ENCODE results near the gene PPARD.

DNA sequence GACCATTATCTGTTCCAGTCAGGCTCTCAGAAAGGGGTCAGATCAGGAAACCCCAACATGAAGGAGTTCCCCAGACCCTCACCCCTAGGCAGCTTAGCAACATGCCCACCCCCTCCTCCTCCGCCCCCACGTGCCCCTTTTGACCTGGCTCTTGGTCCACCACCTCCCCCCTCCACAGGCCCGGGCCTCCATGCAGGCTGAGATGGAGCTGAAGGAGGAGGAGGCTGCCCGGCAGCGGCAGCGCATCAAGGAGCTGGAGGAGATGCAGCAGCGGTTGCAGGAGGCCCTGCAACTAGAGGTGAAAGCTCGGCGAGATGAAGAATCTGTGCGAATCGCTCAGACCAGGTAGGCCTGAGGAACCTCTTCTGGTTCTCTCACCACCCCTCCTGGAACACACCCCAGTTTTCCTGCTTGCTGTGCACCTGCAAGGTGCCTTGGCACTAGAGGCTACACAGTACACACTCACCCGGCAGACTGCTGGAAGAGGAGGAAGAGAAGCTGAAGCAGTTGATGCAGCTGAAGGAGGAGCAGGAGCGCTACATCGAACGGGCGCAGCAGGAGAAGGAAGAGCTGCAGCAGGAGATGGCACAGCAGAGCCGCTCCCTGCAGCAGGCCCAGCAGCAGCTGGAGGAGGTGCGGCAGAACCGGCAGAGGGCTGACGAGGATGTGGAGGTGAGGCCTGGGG is 22.9 kb upstream of the PPARD start:
- TF ChIP-seq, protein P1, sequence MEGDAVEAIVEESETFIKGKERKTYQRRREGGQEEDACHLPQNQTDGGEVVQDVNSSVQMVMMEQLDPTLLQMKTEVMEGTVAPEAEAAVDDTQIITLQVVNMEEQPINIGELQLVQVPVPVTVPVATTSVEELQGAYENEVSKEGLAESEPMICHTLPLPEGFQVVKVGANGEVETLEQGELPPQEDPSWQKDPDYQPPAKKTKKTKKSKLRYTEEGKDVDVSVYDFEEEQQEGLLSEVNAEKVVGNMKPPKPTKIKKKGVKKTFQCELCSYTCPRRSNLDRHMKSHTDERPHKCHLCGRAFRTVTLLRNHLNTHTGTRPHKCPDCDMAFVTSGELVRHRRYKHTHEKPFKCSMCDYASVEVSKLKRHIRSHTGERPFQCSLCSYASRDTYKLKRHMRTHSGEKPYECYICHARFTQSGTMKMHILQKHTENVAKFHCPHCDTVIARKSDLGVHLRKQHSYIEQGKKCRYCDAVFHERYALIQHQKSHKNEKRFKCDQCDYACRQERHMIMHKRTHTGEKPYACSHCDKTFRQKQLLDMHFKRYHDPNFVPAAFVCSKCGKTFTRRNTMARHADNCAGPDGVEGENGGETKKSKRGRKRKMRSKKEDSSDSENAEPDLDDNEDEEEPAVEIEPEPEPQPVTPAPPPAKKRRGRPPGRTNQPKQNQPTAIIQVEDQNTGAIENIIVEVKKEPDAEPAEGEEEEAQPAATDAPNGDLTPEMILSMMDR (IDR thresholded peaks at IDR 0.05) = no peak
- no peak for TF ChIP-seq POLR2A (IDR thresholded peaks at IDR 0.05)

All from suprapubic skin (tissue), 3 donors.